Activated CD8-positive, alpha-beta T cell treated with anti-CD3 and anti-CD28 coated beads for 36 hours (primary cell): Measurements from ENCODE around the gene SLC46A2. TPM values are rescaled to one million over a fixed set of nuclear protein-coding genes. Genes with fewer than 3 reads are reported as not detected.

ENCODE experiments used
- ATAC-seq: fragments of 200-7000 bp; cut with Tn5 transposase; one replicate; pipeline ENCODE4 v1.10.0; 2021; ENCODE audit warnings: mild to moderate bottlenecking, moderate library complexity
- CTCF ChIA-PET: fragments of 350-600 bp; sonication (Branson Sonifier 250); formaldehyde crosslinking; loops from one replicate; lab custom pipeline; 2021; ENCODE audit warnings: antibody characterized with exemption; lab: Charles Lee
- POLR2A ChIA-PET: fragments of 350-600 bp; sonication (Branson Sonifier 250); formaldehyde crosslinking; loops from one replicate; lab custom pipeline; 2021; ENCODE audit warnings: antibody characterized with exemption; lab: Charles Lee
- DNase-seq: peaks from one replicate; pipeline ENCODE4 v3.0.0-alpha.2; 2020
- H3K27ac Mint-ChIP-seq: one replicate; pipeline ENCODE4 v1.8.0; 2021; ENCODE audit warnings: mild to moderate bottlenecking, mixed read lengths
- H3K27me3 Mint-ChIP-seq: one replicate; pipeline ENCODE4 v1.8.0; 2021; ENCODE audit warnings: mixed read lengths
- H3K36me3 Mint-ChIP-seq: one replicate; pipeline ENCODE4 v1.8.0; 2021; ENCODE audit warnings: low read depth, mixed read lengths
- H3K4me1 Mint-ChIP-seq: one replicate; pipeline ENCODE4 v1.8.0; 2021; ENCODE audit warnings: low read depth, mixed read lengths
- H3K4me3 Mint-ChIP-seq: one replicate; pipeline ENCODE4 v1.8.0; 2021; ENCODE audit warnings: mild to moderate bottlenecking, moderate library complexity, mixed read lengths
- H3K9me3 Mint-ChIP-seq: one replicate; pipeline ENCODE4 v1.8.0; 2021; ENCODE audit warnings: mixed read lengths
- CTCF ChIP-seq: fragments of 200-600 bp; IDR thresholded peaks from one replicate; pipeline ENCODE4 v1.8.0; 2022; ENCODE audit warnings: antibody characterized with exemption, mild to moderate bottlenecking
- intact Hi-C: fragments of 100-400 bp; cut with micrococcal nuclease; formaldehyde crosslinking; loops from one replicate; pipeline ENCODE4 v1.10.0; 2022
- total RNA-seq, 2 experiments: library from RNA; stranded (reverse); gene quantifications; one replicate each; pipeline ENCODE4 v1.2.3, GENCODE V29; 2021

The SLC46A2 gene
- total RNA-seq, 2 experiments from 2014 or later: not detected

DNA sequence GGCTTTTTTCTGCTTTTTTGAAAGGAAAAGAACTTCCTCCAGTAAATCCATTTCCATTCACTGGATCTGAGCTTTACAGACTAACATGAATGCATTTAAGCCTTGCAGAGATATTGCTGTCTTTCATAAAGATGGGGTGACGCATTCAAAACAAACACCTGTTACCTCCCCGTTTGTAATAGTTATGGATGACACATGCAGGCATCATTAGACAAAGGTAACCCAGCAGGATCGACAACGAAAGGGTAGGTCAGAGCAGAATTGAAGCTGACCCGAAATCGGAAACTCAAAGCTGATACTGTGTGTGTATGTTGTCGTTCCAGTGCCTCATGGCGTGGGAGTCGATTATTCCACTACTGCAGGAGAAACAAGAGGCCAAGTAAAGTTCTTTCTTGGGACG, 22.2 kb downstream of the SLC46A2 start:
- CTCF ChIA-PET: interaction anchor here (0.6 to 3.1 kb wide), 2 partner anchors 23 to 35 kb away, joined by 3 to 15 read pairs; no protein-coding TSS in a partner anchor
- H3K27ac Mint-ChIP-seq: no peak overlapping the region
- DNase-seq (no peak), ATAC-seq (no peak)
- no peak for TF ChIP-seq CTCF
- POLR2A ChIA-PET: no interaction called here
- no peak overlapping the region for H3K4me3 Mint-ChIP-seq
- H3K4me1 Mint-ChIP-seq: peaks cover 16% of the 10 kb centered on the region
- peaks cover 8% of the 10 kb centered on the region for H3K36me3 Mint-ChIP-seq
- intact Hi-C loops: no loop called here
- H3K27me3 Mint-ChIP-seq: no peaks in the 10 kb centered on the region
- H3K9me3 Mint-ChIP-seq: no peaks in the 10 kb centered on the region

DNA sequence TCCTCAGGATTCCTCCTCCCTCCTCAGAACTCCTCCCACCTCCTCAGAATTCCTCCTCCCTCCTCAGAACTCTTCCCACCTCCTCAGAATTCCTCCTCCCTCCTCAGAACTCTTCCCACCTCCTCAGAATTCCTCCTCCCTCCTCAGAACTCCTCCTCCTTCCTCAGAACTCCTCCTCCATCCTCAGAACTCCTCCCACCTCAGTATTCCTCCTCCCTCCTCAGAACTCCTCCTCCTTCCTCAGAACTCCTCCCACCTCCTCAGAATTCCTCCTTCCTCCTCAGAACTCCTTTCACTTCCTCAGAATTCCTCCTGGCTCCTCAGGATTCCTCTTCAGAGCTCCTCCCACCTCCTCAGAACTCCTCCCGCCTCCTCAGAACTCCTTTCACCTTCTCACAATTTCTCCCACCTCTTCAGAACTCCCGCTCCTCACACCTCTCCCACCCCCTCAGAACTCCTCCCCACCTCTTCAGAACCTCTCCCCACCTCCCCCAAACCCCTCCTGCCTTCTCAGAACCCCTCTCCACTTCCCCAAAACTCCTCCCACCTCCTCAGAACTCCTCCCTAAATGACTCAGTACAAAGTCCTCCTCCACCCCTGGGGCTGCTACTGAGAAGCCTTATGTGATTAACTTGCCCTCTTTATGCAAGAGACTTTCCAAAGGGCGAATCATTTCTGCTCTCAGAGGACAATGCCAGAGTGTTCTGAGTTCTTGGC, 23.2 kb downstream of the SLC46A2 start:
- Mint-ChIP-seq H3K36me3 (peaks cover 8% of the 10 kb centered on the region), H3K4me1 (peaks cover 19% of the 10 kb centered on the region), H3K27me3 (no peaks in the 10 kb centered on the region), H3K27ac (no peak overlapping the region), H3K4me3 (no peak overlapping the region), H3K9me3 (no peaks in the 10 kb centered on the region)
- intact Hi-C loops: no loop called here
- CTCF ChIA-PET: interaction anchor here (3.1 kb wide), 1 partner anchor 36 kb away, joined by 15 read pairs; no protein-coding TSS in a partner anchor
- TF ChIP-seq CTCF: no peak
- POLR2A ChIA-PET: no interaction called here
- ATAC-seq (peak; percentile 88), DNase-seq (peak; percentile 57)

GRCh38 chr9:112866662-112867274, 23.9 kb downstream of the SLC46A2 start:
- ChIA-PET POLR2A (no interaction called here), CTCF (interaction anchor here (3.1 kb wide), 1 partner anchor 36 kb away, joined by 15 read pairs; no protein-coding TSS in a partner anchor)
- H3K27me3 Mint-ChIP-seq: no peaks in the 10 kb centered on the region
- no peak for TF ChIP-seq CTCF
- ATAC-seq (no peak), DNase-seq (no peak)
- no peak overlapping the region for H3K4me3 Mint-ChIP-seq
- H3K9me3 Mint-ChIP-seq: no peaks in the 10 kb centered on the region
- peaks cover 20% of the 10 kb centered on the region for H3K4me1 Mint-ChIP-seq
- H3K27ac Mint-ChIP-seq: no peak overlapping the region
- H3K36me3 Mint-ChIP-seq: peaks cover 8% of the 10 kb centered on the region
- intact Hi-C loops: no loop called here

DNA sequence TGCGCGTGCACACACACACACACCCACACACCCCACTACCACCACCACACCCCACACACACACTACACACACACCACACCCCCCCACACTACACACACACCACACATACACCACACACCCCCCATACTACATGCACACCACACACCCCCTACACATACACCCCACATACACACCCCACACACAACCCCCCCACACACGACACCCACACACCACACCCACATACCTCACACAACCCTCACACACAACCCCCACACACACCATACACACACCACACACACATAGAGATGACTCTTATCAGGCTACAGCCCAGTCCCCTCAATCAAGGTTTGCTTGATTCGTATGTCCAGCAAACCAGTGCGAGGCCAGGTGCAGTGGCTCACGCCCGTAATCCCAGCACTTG, 25.7 kb downstream of the SLC46A2 start:
- no peak for DNase-seq
- peaks cover 22% of the 10 kb centered on the region for H3K4me1 Mint-ChIP-seq
- H3K27me3 Mint-ChIP-seq: no peaks in the 10 kb centered on the region
- ChIA-PET POLR2A (interaction anchor here (0.8 kb wide), 1 partner anchor 13 kb away, joined by 3 read pairs; no protein-coding TSS in a partner anchor), CTCF (interaction anchor here (2.3 kb wide), 1 partner anchor 38 kb away, joined by 10 read pairs; no protein-coding TSS in a partner anchor)
- intact Hi-C loops: no loop called here
- peaks cover 6% of the 10 kb centered on the region for H3K36me3 Mint-ChIP-seq
- H3K27ac Mint-ChIP-seq: no peak overlapping the region
- no peak overlapping the region for H3K4me3 Mint-ChIP-seq
- H3K9me3 Mint-ChIP-seq: no peaks in the 10 kb centered on the region
- TF ChIP-seq CTCF: no peak
- no peak for ATAC-seq

DNA sequence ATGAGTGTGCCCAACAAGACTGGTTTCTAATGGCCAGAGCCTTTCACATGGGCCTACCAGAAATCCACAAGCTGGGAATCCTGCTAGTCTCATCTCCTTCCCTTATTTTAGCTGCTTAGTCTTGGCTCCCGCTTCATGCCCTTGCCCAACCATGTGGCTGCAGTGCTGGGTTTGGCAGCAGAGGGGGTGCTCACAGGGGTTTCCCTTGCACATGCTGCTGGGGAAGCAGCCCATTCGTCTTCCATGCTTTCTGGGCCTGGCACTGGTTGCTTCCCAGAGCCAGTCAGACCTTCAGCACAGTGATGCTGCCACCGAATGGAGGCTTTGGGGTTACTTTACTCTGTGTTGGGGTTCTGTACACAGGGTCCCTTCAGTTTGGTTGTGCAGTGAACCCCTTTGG, 26.3 kb downstream of the SLC46A2 start:
- ATAC-seq (no peak), DNase-seq (no peak)
- H3K36me3 Mint-ChIP-seq: peaks cover 6% of the 10 kb centered on the region
- H3K9me3 Mint-ChIP-seq: no peaks in the 10 kb centered on the region
- TF ChIP-seq CTCF: no peak
- peaks cover 22% of the 10 kb centered on the region for H3K4me1 Mint-ChIP-seq
- intact Hi-C loops: no loop called here
- ChIA-PET CTCF (interaction anchor here (1.6 to 2.3 kb wide), 2 partner anchors 19 to 39 kb away, joined by 5 to 10 read pairs; no protein-coding TSS in a partner anchor), POLR2A (interaction anchor here (0.8 kb wide), 1 partner anchor 13 kb away, joined by 3 read pairs; no protein-coding TSS in a partner anchor)
- H3K27me3 Mint-ChIP-seq: no peaks in the 10 kb centered on the region
- no peak overlapping the region for H3K27ac Mint-ChIP-seq
- no peak overlapping the region for H3K4me3 Mint-ChIP-seq
